Parathyroid adenoma (tissue), 2 donors: ENCODE measurements around the gene OR5V1.

Source experiments
- H2AFZ ChIP-seq: fragments of 300-600 bp; sonication (generic); one replicate; pipeline ENCODE4 v1.7.0; 2017; ENCODE audit warnings: antibody characterized with exemption, mild to moderate bottlenecking
- H3K27ac ChIP-seq: fragments of 300-600 bp; sonication (generic); one replicate; pipeline ENCODE4 v1.7.0; 2017
- H3K27me3 ChIP-seq: fragments of 300-600 bp; sonication (generic); one replicate; pipeline ENCODE4 v1.7.0; 2017; ENCODE audit warnings: low read length; ENCODE audit not compliant: control insufficient read depth, insufficient read depth
- H3K36me3 ChIP-seq: fragments of 300-600 bp; sonication (generic); one replicate; pipeline ENCODE4 v1.7.0; 2017; ENCODE audit warnings: low read length; ENCODE audit not compliant: control insufficient read depth, insufficient read depth
- H3K4me1 ChIP-seq: fragments of 300-600 bp; sonication (generic); one replicate; pipeline ENCODE4 v1.7.0; 2017; ENCODE audit warnings: control low read depth
- H3K4me2 ChIP-seq: fragments of 300-600 bp; sonication (generic); one replicate; pipeline ENCODE4 v1.7.0; 2017; ENCODE audit warnings: low read length
- H3K4me3 ChIP-seq: fragments of 300-600 bp; sonication (generic); one replicate; pipeline ENCODE4 v1.7.0; 2017; ENCODE audit warnings: low read depth, low read length
- H3K79me2 ChIP-seq: fragments of 300-600 bp; sonication (generic); one replicate; pipeline ENCODE4 v1.7.0; 2017; ENCODE audit warnings: control low read depth
- H3K9ac ChIP-seq: fragments of 300-600 bp; sonication (generic); one replicate; pipeline ENCODE4 v1.7.0; 2017; ENCODE audit warnings: mild to moderate bottlenecking
- H3K9me3 ChIP-seq: fragments of 300-600 bp; sonication (generic); one replicate; pipeline ENCODE4 v1.7.0; 2017; ENCODE audit warnings: low read length; ENCODE audit not compliant: control insufficient read depth
- CTCF ChIP-seq: fragments of 300-600 bp; sonication (generic); IDR thresholded peaks from one replicate; pipeline ENCODE4 v1.7.0; 2017; ENCODE audit warnings: antibody characterized with exemption, mild to moderate bottlenecking
- donor health status: primary hyperparathyroidism.

OR5V1 gene

GRCh38 chr6:29319931-29320330 lies 48.7 kb downstream of the OR5V1 start:
- no peaks in the 10 kb centered on the region for H3K36me3 ChIP-seq

More at GRCh38 chr6:29319931-29320330, 48.7 kb downstream of the OR5V1 start:
- no peaks in the 10 kb centered on the region for H3K9me3 ChIP-seq
- H3K27me3 ChIP-seq, result no peaks in the 10 kb centered on the region
- no peaks in the 10 kb centered on the region for H3K4me1 ChIP-seq
- no peak overlapping the region for H3K27ac ChIP-seq
- no peak overlapping the region for H3K9ac ChIP-seq
- H3K4me3 ChIP-seq, result no peak overlapping the region
- no peak for TF ChIP-seq CTCF
- no peaks in the 10 kb centered on the region for H3K79me2 ChIP-seq
- no peak overlapping the region for H2AFZ ChIP-seq
- no peak overlapping the region for H3K4me2 ChIP-seq
